HG03457 (cell line): ENCODE results near the gene PTF1A.
"Not testable (repeated sequence)": the region's sequence is repeated elsewhere in the genome, so short reads cannot be mapped to it uniquely, and the experiment has no call there.

Experiments
- ATAC-seq: cut with Tn5 transposase; IDR thresholded peaks from one replicate; pipeline ENCODE4 v1.9.1; 2021; ENCODE audit warnings: moderate number of reproducible peaks; ENCODE audit not compliant: unreplicated experiment

The PTF1A gene

DNA sequence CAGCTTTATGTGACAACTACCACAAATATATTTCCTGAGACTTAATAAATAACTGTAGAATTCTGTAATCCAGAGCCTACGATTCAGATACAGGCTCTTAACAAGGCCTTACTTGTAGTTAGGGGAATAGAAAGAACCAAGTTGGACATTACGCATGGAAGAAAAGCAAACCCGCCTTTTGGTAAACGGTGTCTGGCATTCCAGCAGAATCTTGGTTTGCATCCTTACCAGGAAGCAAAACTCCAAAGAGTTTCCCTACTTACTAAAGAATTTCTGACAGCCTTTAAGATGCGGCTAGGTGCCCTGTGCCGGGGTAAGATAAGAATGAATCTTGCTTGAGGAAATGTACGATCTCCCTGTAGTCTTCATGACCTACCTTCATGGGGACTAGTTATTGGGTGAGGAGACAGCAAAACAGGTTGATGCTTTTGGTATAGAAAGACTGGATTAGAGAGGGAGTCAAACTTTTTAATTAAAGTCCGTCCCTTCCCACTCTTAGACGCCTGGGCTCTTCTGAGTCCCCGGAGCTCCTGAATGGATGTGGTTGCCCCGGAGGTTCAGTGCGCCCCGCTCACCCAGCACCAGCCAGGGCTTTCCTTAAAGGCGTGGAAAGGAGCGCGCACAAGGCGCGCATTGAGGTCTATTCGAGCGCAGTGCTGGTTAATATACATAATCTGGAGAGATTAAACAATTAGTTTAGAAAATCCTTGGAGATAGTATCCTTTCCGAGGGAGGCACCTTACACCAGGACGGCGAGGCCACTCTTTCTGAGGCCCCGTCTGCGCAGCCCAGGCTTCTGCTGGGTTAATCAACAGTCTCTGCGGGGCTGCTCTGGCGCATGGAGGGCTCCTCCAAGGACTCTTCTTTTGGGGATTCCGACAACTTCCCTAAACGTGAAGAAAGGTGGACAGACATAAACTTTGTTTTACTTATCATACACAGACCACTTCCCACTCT lies 11.5 kb downstream of the PTF1A start:
- ATAC-seq = no peak

DNA sequence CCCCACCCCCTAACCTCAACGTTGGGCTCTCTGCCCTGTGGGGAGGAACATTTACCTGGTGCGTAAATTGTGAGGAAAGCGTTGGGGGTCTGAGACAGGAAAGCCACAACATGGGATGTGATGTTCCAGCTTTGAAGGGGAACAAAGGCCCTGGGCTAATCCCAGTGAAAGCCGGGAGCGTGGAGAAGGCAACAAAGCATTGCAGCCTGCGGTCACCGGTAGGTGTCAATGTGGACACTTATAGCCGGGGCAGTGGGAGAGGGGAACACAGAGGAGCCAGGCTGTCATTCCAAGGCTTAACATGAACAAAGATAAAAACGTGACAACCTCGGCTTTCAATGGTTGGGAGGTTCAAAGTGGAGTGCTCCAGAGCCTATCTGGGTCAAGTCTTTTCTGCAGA lies 12.7 kb downstream of the PTF1A start:
- no peak for ATAC-seq

DNA sequence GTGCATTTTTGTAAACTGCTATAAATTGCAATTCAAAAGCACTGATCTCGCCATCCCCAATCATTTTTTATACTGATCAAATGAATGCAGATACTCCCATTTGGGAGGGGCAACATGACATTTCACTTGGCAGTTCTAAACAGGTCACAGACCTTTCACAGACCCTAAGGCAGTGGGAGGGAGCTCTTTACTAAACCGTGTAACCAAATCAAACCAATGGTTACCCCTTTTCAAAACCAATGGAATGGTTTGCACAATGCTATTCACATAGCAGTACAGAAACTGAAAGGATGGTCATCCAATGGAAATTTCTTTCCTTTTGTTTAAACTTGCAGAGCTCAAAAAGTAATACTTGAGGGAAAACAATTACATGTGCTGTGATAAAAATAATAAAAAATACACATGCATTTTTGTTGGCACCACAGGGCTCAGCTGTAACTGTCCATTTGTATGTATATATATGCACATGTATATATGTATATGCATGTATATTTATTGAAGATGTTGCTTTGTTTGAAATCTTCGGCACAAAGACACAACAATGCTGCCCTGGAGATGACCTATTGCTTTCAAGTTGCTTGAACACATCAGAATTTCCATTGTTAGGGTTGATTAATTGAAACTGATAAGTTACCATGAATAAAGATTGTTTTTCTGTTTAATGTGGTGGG lies 14.0 kb downstream of the PTF1A start:
- ATAC-seq = no peak

DNA sequence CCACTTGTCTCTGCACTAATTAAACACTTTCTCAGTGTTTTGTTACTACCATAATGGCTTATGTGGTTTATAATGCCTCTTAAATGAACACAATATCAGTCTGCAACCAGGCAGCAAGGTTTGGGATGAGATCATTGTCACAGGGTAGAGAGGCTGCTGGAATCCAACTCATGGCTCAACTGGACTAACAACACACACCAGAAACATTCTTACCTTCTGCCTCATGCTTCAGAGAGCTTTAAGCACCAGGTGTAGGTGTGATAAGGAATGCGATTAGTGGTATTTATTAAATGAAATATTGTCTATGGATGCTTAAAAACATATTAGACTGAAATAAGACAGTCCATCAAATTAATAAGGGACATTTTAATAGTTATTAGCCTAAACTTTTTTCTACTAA lies 25.4 kb downstream of the PTF1A start:
- no peak for ATAC-seq

DNA sequence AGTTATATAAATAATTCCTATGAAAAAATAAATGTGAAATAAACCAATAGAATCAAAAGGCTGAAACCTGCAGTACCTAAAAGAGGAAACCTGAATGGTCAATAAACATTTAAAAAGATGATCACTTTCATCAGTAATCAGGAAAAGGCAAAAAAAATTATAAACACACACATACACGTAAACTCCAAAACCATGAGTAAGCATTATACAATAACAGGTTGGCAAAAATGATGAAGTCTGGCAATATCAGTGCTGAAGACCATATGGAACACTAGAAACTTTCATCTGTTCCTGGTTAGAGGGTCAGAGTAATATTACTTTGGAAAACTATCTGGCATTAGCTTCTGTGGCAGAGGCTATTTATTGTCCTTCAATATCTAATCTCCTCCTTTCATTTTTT lies 38.5 kb downstream of the PTF1A start:
- no peak for ATAC-seq

DNA sequence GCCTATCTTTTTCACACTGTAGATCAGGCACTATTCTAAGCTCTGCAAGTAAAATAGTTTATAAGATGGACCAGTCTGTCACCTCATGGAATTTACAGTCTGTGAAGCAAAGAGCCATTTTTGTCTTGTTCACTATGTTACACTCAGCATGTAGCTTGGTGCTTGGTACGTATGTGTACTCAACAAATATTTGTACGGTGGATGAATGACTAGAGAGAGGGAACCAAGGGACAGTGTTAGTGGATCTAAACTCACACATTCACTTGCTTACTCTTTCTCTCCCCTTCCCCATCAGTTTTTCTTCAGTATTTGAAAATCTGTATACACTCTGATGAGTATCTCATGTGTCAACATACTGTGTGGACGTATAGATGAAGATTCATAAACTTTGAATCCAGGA lies 45.9 kb downstream of the PTF1A start:
- ATAC-seq = no peak

DNA sequence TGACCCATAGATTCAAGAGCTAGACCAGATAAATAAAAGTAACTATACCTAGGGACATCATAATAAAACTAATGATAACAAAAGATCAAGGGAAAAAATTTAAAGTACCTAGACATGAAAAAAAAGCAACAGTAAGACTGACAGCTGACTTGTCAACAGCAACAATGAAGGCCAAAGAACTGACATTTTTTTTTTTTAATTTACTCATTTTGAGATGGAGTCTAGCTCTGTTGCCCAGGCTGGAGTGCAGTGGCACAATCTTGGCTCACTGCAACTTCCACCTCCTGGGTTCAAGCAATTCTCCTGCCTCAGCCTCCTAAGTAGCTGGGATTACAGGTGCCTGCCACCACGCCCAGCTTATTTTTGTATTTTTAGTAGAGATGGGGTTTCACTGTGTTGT lies 49.7 kb downstream of the PTF1A start:
- not testable (repeated sequence) for ATAC-seq
